Liver (tissue), 9 donors: ENCODE results near the gene ENTPD7. TPM values are rescaled to one million over a fixed set of nuclear protein-coding genes. Genes with fewer than 3 reads are reported as not detected.
A peak's percentile ranks its signal among the peaks of the same experiment; 100 is the strongest.

Experiments used
- DNase-seq: peaks from one replicate; pipeline ENCODE4 v3.0.0-alpha.2; 2017; ENCODE audit warnings: low spot score
- H3K27ac ChIP-seq, 2 donors: one replicate each; pipeline ENCODE4 v1.7.0; 2013; ENCODE audit warnings: inconsistent platforms in 2 of 2, low read length in 2 of 2, control low read depth in 1 of 2, low read depth in 1 of 2, mild to moderate bottlenecking in 1 of 2
- H3K27me3 ChIP-seq, 4 donors: one replicate each; pipeline versions ENCODE4 v1.6.1 to v1.7.0; 2013; ENCODE audit warnings: low read length in 3 of 4, inconsistent platforms in 1 of 4, mild to moderate bottlenecking in 1 of 4, moderate library complexity in 1 of 4; ENCODE audit not compliant: control insufficient read depth in 4 of 4, insufficient read depth in 4 of 4
- H3K36me3 ChIP-seq, 4 donors: one replicate each; pipeline versions ENCODE4 v1.6.1 to v1.7.0; 2013; ENCODE audit warnings: low read length in 3 of 4, mild to moderate bottlenecking in 3 of 4, low read depth in 1 of 4, moderate library complexity in 1 of 4; ENCODE audit not compliant: control insufficient read depth in 4 of 4, insufficient read depth in 3 of 4
- H3K4me1 ChIP-seq, 4 donors: one replicate each; pipeline versions ENCODE4 v1.6.1 to v1.7.0; 2013; ENCODE audit warnings: low read length in 3 of 4, mild to moderate bottlenecking in 3 of 4, moderate library complexity in 1 of 4; ENCODE audit not compliant: control insufficient read depth in 4 of 4, insufficient read depth in 4 of 4
- H3K4me3 ChIP-seq, 3 donors: one replicate each; pipeline versions ENCODE4 v1.6.1 to v1.7.0; 2013; ENCODE audit warnings: low read length in 3 of 3, control low read depth in 1 of 3, low read depth in 1 of 3, mild to moderate bottlenecking in 1 of 3
- H3K9ac ChIP-seq, 2 donors: one replicate each; pipeline ENCODE4 v1.7.0; 2013; ENCODE audit warnings: low read length in 2 of 2, mild to moderate bottlenecking in 2 of 2, moderate library complexity in 2 of 2, control low read depth in 1 of 2, low read depth in 1 of 2
- H3K9me3 ChIP-seq, 4 donors: one replicate each; pipeline versions ENCODE4 v1.6.1 to v1.7.0; 2013; ENCODE audit warnings: low read length in 3 of 4; ENCODE audit not compliant: control insufficient read depth in 4 of 4
- FOXA1 ChIP-seq: IDR thresholded peaks from 2 replicates; pipeline ENCODE4 v1.6.1; 2016; ENCODE audit warnings: antibody characterized with exemption
- FOXA2 ChIP-seq: IDR thresholded peaks from 2 replicates; pipeline ENCODE4 v1.6.1; 2016; ENCODE audit warnings: antibody characterized with exemption
- GABPA ChIP-seq, 2 donors: IDR thresholded peaks in 1 of 2; conservative IDR thresholded peaks in 1 of 2; 2 replicates each; pipeline ENCODE4 v1.6.1; 2016; ENCODE audit warnings: antibody characterized with exemption in 2 of 2, mild to moderate bottlenecking in 1 of 2, moderate library complexity in 1 of 2
- HNF4A ChIP-seq, 2 donors: conservative IDR thresholded peaks; 2 replicates each; pipeline ENCODE4 v1.6.1; 2016; ENCODE audit warnings: antibody characterized with exemption in 2 of 2, mild to moderate bottlenecking in 2 of 2
- HNF4G ChIP-seq: IDR thresholded peaks from 2 replicates; pipeline ENCODE4 v1.6.1; 2016; ENCODE audit warnings: antibody characterized with exemption
- RAD21 ChIP-seq, 2 donors: IDR thresholded peaks; 2 replicates each; pipeline ENCODE4 v1.6.1; 2016; ENCODE audit warnings: antibody characterized with exemption in 2 of 2, mild to moderate bottlenecking in 2 of 2
- RXRA ChIP-seq, 2 donors: IDR thresholded peaks; 2 replicates each; pipeline ENCODE4 v1.6.1; 2017 to 2018; ENCODE audit warnings: antibody characterized with exemption in 2 of 2, mild to moderate bottlenecking in 1 of 2
- SP1 ChIP-seq: IDR thresholded peaks from 2 replicates; pipeline ENCODE4 v1.6.1; 2018; ENCODE audit warnings: antibody characterized with exemption, mild to moderate bottlenecking
- TAF1 ChIP-seq: conservative IDR thresholded peaks from 2 replicates; pipeline ENCODE4 v1.6.1; 2016; ENCODE audit warnings: antibody characterized with exemption, mild to moderate bottlenecking
- YY1 ChIP-seq: IDR thresholded peaks from 2 replicates; pipeline ENCODE4 v1.6.1; 2016; ENCODE audit warnings: antibody characterized with exemption, mild to moderate bottlenecking
- WGBS: extraction: QIAGEN DNeasy Blood & Tissue Kit; methylation state at CpG from one replicate; pipeline ENCODE4 v1.1.7; 2013; 5-methylcytosine and 5-hydroxymethylcytosine counted together
- polyA plus RNA-seq, 2 donors: library from polyadenylated mRNA; stranded (reverse) in 1 of 2; unstranded in 1 of 2; fragments of 200-250 nt in 1 of 2; fragments of >200 nt in 1 of 2; fragmentation: Nextera tagmentation in 1 of 2; extraction: Ambion mirVana in 1 of 2; gene quantifications; one replicate each; pipeline versions ENCODE4 v1.2.1 to v1.2.3, GENCODE V29; 2013 to 2015
- total RNA-seq, 2 donors: library from RNA; depleted of rRNA; stranded (reverse); fragments of >200 nt; gene quantifications; one replicate each; pipeline ENCODE4 v1.2.3, GENCODE V29; 2014
- TF ChIP-seq, protein P1 (sequence below): IDR thresholded peaks from 2 replicates; pipeline ENCODE4 v1.6.1; 2016; ENCODE audit warnings: antibody characterized with exemption, mild to moderate bottlenecking
- TF ChIP-seq, protein P2 (sequence below): IDR thresholded peaks from 2 replicates; pipeline ENCODE4 v1.6.1; 2016; ENCODE audit warnings: antibody characterized with exemption
- donor health status: healthy.
- donor health status: healthy.
- donor health status: healthy.
- donor health status: healthy.
- donor health status: healthy.

ENTPD7 gene
- total and polyA plus RNA-seq, 4 donors = 2.0 to 27.2 (median 12.1) TPM

DNA sequence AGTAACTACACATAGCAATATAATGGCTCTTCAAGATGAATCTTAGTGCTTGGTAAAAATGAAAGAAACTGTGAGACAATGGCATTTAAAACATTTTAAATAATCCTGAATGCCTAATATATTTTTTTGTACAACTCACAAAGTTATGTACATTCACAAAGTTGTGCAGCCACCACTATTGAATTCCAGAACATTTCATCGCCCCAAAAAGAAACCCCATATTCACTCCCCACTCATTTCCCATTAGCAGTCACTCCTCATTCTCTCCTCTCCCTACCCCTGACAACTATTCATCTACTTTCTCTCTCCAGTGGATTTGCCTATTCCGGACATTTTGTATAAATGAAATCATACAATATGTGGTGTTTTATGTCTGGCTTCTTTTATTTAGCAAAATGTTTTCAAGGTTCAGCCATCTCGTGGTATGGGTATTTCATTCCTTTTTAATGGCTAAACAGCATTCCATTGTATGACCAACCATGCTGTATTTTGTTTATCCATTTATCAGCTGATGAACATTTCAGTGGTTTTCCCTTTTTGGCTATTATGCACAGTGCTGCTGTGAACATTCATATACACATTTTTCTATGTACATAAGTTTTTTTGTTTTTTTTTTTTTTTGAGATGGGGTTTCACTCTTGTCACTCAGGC, 34.7 kb downstream of the ENTPD7 start (continued):
- TF ChIP-seq, protein P1, sequence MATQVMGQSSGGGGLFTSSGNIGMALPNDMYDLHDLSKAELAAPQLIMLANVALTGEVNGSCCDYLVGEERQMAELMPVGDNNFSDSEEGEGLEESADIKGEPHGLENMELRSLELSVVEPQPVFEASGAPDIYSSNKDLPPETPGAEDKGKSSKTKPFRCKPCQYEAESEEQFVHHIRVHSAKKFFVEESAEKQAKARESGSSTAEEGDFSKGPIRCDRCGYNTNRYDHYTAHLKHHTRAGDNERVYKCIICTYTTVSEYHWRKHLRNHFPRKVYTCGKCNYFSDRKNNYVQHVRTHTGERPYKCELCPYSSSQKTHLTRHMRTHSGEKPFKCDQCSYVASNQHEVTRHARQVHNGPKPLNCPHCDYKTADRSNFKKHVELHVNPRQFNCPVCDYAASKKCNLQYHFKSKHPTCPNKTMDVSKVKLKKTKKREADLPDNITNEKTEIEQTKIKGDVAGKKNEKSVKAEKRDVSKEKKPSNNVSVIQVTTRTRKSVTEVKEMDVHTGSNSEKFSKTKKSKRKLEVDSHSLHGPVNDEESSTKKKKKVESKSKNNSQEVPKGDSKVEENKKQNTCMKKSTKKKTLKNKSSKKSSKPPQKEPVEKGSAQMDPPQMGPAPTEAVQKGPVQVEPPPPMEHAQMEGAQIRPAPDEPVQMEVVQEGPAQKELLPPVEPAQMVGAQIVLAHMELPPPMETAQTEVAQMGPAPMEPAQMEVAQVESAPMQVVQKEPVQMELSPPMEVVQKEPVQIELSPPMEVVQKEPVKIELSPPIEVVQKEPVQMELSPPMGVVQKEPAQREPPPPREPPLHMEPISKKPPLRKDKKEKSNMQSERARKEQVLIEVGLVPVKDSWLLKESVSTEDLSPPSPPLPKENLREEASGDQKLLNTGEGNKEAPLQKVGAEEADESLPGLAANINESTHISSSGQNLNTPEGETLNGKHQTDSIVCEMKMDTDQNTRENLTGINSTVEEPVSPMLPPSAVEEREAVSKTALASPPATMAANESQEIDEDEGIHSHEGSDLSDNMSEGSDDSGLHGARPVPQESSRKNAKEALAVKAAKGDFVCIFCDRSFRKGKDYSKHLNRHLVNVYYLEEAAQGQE = no peak
- TF ChIP-seq FOXA1 = no peak

DNA sequence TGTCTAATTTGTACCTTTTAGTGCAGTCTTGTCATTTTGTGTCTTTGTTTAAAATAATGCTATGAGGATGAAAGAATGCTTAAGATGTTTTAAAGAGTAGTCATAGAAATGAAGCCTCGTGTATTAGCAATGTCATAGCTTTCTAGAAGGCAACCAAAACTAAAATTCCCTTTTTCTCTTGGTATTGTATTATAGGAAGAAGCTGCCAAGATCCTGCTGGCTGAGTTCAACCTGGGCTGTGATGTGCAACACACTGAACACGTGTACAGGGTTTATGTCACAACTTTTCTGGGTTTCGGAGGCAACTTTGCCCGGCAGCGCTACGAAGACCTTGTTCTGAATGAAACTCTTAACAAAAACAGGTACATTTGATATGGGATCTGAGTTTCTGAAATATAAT, 36.5 kb downstream of the ENTPD7 start:
- H3K27ac ChIP-seq = peak overlapping the region; percentile 66 to 72
- H3K9me3 ChIP-seq = no peaks in the 10 kb centered on the region
- H3K4me3 ChIP-seq = no peak overlapping the region
- peaks cover 8 to 40% (median 22%) of the 10 kb centered on the region in 4 donors for H3K36me3 ChIP-seq
- peaks cover 0 to 17% (median 3%) of the 10 kb centered on the region in 4 donors for H3K4me1 ChIP-seq
- no peak for TF ChIP-seq FOXA2
- TF ChIP-seq TAF1 = no peak
- TF ChIP-seq GABPA (IDR thresholded peaks at IDR 0.05 in 1 of 2, conservative IDR thresholded peaks at IDR 0.05 in 1 of 2) = no peak
- TF ChIP-seq HNF4A (conservative IDR thresholded peaks at IDR 0.05) = peak in 1 of 2 donors; percentile 63
- peak in 1 of 2 donors; percentile 76 for TF ChIP-seq RXRA (IDR thresholded peaks at IDR 0.05)
- no peak for TF ChIP-seq HNF4G
- TF ChIP-seq RAD21 (IDR thresholded peaks at IDR 0.05) = peak in 1 of 2 donors; percentile 22
- TF ChIP-seq, protein P1 = peak; percentile 8
- TF ChIP-seq, protein P2, sequence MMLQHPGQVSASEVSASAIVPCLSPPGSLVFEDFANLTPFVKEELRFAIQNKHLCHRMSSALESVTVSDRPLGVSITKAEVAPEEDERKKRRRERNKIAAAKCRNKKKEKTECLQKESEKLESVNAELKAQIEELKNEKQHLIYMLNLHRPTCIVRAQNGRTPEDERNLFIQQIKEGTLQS = no peak
- H3K9ac ChIP-seq = no peak overlapping the region
- no peak for DNase-seq
- no peaks in the 10 kb centered on the region for H3K27me3 ChIP-seq
- WGBS = 58% methylated on average over 6 of the region's 6 CpGs

DNA sequence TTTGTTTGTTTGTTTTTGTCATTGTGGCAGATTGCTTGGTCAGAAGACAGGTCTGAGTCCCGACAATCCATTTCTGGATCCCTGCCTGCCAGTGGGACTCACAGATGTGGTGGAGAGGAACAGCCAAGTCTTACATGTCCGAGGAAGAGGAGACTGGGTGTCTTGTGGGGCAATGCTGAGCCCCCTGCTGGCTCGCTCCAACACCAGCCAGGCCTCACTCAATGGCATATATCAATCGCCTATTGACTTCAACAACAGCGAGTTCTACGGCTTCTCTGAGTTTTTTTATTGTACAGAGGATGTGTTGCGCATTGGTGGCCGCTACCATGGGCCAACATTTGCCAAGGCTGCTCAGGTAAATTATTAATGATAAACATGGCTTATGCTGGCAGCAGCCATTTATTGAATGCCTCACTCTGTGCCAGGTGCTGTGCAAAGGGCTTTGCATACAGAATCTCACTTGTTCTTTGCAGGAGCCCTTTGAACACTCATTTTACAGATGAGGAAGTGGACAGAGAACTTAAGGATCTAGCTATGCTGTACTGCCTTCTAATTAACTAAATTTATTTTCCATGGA, 39.3 kb downstream of the ENTPD7 start:
- H3K36me3 ChIP-seq = peaks cover 13 to 37% (median 26%) of the 10 kb centered on the region in 4 donors
- WGBS = 71% methylated on average over 8 of the region's 8 CpGs
- peaks cover 0 to 17% (median 3%) of the 10 kb centered on the region in 4 donors for H3K4me1 ChIP-seq
- H3K27ac ChIP-seq = peak overlapping the region in 1 of 2 donors; percentile 37
- DNase-seq = no peak
- no peak overlapping the region for H3K9ac ChIP-seq
- H3K9me3 ChIP-seq = no peaks in the 10 kb centered on the region
- no peak overlapping the region for H3K4me3 ChIP-seq
- TF ChIP-seq, protein P1 = no peak
- TF ChIP-seq RAD21 (IDR thresholded peaks at IDR 0.05) = peak in 1 of 2 donors; percentile 33
- peak; percentile 94 for TF ChIP-seq YY1
- no peak for TF ChIP-seq HNF4A (conservative IDR thresholded peaks at IDR 0.05)
- no peak for TF ChIP-seq RXRA (IDR thresholded peaks at IDR 0.05)
- no peak for TF ChIP-seq SP1
- peak; percentile 12 for TF ChIP-seq FOXA2
- H3K27me3 ChIP-seq = no peaks in the 10 kb centered on the region
